NCI-H1417 (cell line): Measurements from ENCODE around the gene ALDH1L2.

Experiments
- DNase-seq, 3 experiments: peaks; one replicate each; lab custom pipeline; 2025; lab: John Stamatoyannopoulos, UW

Gene ALDH1L2

GRCh38 chr12:105083551-105084105 is 630 bp downstream of the ALDH1L2 start:
- DNase-seq: no peak

GRCh38 chr12:105083031-105083430 is 1.2 kb downstream of the ALDH1L2 start:
- no peak for DNase-seq

GRCh38 chr12:105078712-105079570 is 5.3 kb downstream of the ALDH1L2 start:
- DNase-seq: peak in 1 of 3 experiments; percentile 71

GRCh38 chr12:105077435-105077834 is 6.8 kb downstream of the ALDH1L2 start:
- DNase-seq: no peak

- DNase-seq: no peak
Observed at GRCh38 chr12:105076913-105077312, 7.3 kb downstream of the ALDH1L2 start.

GRCh38 chr12:105076098-105076497 is 8.2 kb downstream of the ALDH1L2 start:
- no peak for DNase-seq

- no peak for DNase-seq
Observed at GRCh38 chr12:105072888-105073488, 11.3 kb downstream of the ALDH1L2 start.

GRCh38 chr12:105071981-105072380 is 12.3 kb downstream of the ALDH1L2 start:
- no peak for DNase-seq

GRCh38 chr12:105069936-105070702 is 14.1 kb downstream of the ALDH1L2 start:
- no peak for DNase-seq

GRCh38 chr12:105067511-105068031 is 16.7 kb downstream of the ALDH1L2 start:
- peak in 2 of 3 experiments; percentile 24 to 66 for DNase-seq

- DNase-seq: peak in 1 of 3 experiments; percentile 86
Observed at GRCh38 chr12:105064564-105065178, 19.6 kb downstream of the ALDH1L2 start.

- peak in 1 of 3 experiments; percentile 61 for DNase-seq
Observed at GRCh38 chr12:105060715-105061378, 23.4 kb downstream of the ALDH1L2 start.

- DNase-seq: no peak
Observed at GRCh38 chr12:105057174-105057573, 27.1 kb downstream of the ALDH1L2 start.

GRCh38 chr12:105053116-105053572 is 31.1 kb downstream of the ALDH1L2 start:
- peak; percentile 69 to 92 (median 92) for DNase-seq

GRCh38 chr12:105051981-105052380 is 32.3 kb downstream of the ALDH1L2 start:
- DNase-seq: no peak

GRCh38 chr12:105048315-105048714 is 35.9 kb downstream of the ALDH1L2 start:
- no peak for DNase-seq

- DNase-seq: no peak
Observed at GRCh38 chr12:105047308-105047707, 37.0 kb downstream of the ALDH1L2 start.

GRCh38 chr12:105041186-105041585 is 43.1 kb downstream of the ALDH1L2 start:
- DNase-seq: no peak

GRCh38 chr12:105040476-105040875 is 43.8 kb downstream of the ALDH1L2 start:
- peak in 1 of 3 experiments; percentile 27 for DNase-seq

GRCh38 chr12:105036937-105037649 is 47.2 kb downstream of the ALDH1L2 start:
- DNase-seq: peak in 1 of 3 experiments; percentile 27
